CD14-positive monocyte (primary cell): ENCODE results near the gene RHOBTB3. TPM values are rescaled to one million over a fixed set of nuclear protein-coding genes. Genes with fewer than 3 reads are reported as not detected.

Source experiments
- DNase-seq, 3 donors: peaks; one replicate each; pipeline ENCODE4 v3.0.0-alpha.2; 2011 to 2022
- H2AFZ ChIP-seq: 2 replicates; pipeline ENCODE4 v1.6.0; 2012; ENCODE audit warnings: mild to moderate bottlenecking, low read depth, low read length, inconsistent platforms; ENCODE audit not compliant: insufficient read depth, poor library complexity, severe bottlenecking
- H3K27ac ChIP-seq, 2 donors: 1 replicate in 1 of 2; 2 replicates in 1 of 2; pipeline ENCODE4 v1.5.1; 2012 to 2013; ENCODE audit warnings: low read length in 2 of 2, control low read depth in 1 of 2, inconsistent platforms in 1 of 2, low read depth in 1 of 2, mild to moderate bottlenecking in 1 of 2
- H3K27me3 ChIP-seq, 2 donors: one replicate each; pipeline versions ENCODE4 v1.6.0 to v1.6.1; 2011 to 2013; ENCODE audit warnings: low read length in 2 of 2; ENCODE audit not compliant: control insufficient read depth in 2 of 2, insufficient read depth in 2 of 2
- H3K36me3 ChIP-seq, 2 donors: replicated peaks in 1 of 2; 1 replicate in 1 of 2; 2 replicates in 1 of 2; pipeline versions ENCODE4 v1.5.1 to v1.6.1; 2012 to 2013; ENCODE audit warnings: low read length in 2 of 2, control low read depth in 1 of 2, inconsistent platforms in 1 of 2, mild to moderate bottlenecking in 1 of 2; ENCODE audit not compliant: insufficient read depth in 2 of 2, control insufficient read depth in 1 of 2
- H3K4me1 ChIP-seq, 2 donors: 1 replicate in 1 of 2; 2 replicates in 1 of 2; pipeline versions ENCODE4 v1.5.1 to v1.6.1; 2012 to 2013; ENCODE audit warnings: low read length in 2 of 2, control low read depth in 1 of 2, inconsistent platforms in 1 of 2, mild to moderate bottlenecking in 1 of 2, moderate library complexity in 1 of 2; ENCODE audit not compliant: insufficient read depth in 2 of 2, control insufficient read depth in 1 of 2
- H3K4me2 ChIP-seq: replicated peaks from 2 replicates; pipeline ENCODE3; 2012; ENCODE audit warnings: low read length, moderate library complexity, mild to moderate bottlenecking; ENCODE audit not compliant: poor library complexity, severe bottlenecking; ENCODE audit errors: extremely low read depth
- H3K4me3 ChIP-seq, 3 experiments: fragments of 200-600 bp in 1 of 3; sonication (generic) in 1 of 3; replicated peaks in 1 of 3; 1 replicate in 2 of 3; 2 replicates in 1 of 3; pipeline ENCODE4 v1.5.1; 2011 to 2013; ENCODE audit warnings: low read length in 3 of 3, mild to moderate bottlenecking in 3 of 3, control low read depth in 2 of 3, low read depth in 2 of 3, inconsistent platforms in 1 of 3, moderate library complexity in 1 of 3
- H3K79me2 ChIP-seq: 2 replicates; pipeline ENCODE4 v1.6.0; 2012; ENCODE audit warnings: mild to moderate bottlenecking, control low read depth, inconsistent platforms, low read length, moderate library complexity; ENCODE audit not compliant: insufficient read depth
- H3K9ac ChIP-seq: 2 replicates; pipeline ENCODE4 v1.6.0; 2017; ENCODE audit warnings: low read length, mild to moderate bottlenecking; ENCODE audit not compliant: insufficient read depth, poor library complexity, severe bottlenecking
- H3K9me3 ChIP-seq, 2 donors: replicated peaks in 1 of 2; 1 replicate in 1 of 2; 2 replicates in 1 of 2; pipeline versions ENCODE4 v1.5.1 to v1.6.1; 2012 to 2013; ENCODE audit warnings: low read length in 2 of 2, control low read depth in 1 of 2; ENCODE audit not compliant: control insufficient read depth in 1 of 2, insufficient read depth in 1 of 2
- H4K20me1 ChIP-seq: 2 replicates; pipeline ENCODE4 v1.6.0; 2012; ENCODE audit warnings: mild to moderate bottlenecking, low read length, control low read depth, moderate library complexity; ENCODE audit not compliant: insufficient read depth
- H3K27ac Mint-ChIP-seq, 7 donors: one replicate each; pipeline ENCODE4 v1.8.0; 2020; ENCODE audit warnings: mild to moderate bottlenecking in 7 of 7, mixed read lengths in 7 of 7, moderate library complexity in 6 of 7, inconsistent platforms in 2 of 7
- H3K27me3 Mint-ChIP-seq, 3 donors: one replicate each; pipeline ENCODE4 v1.8.0; 2021 to 2022; ENCODE audit warnings: low read depth in 3 of 3, mild to moderate bottlenecking in 3 of 3, mixed read lengths in 3 of 3, moderate library complexity in 3 of 3, inconsistent platforms in 1 of 3
- H3K36me3 Mint-ChIP-seq, 2 donors: one replicate each; pipeline ENCODE4 v1.8.0; 2020; ENCODE audit warnings: mixed read lengths in 2 of 2, inconsistent platforms in 1 of 2, mild to moderate bottlenecking in 1 of 2
- H3K4me1 Mint-ChIP-seq: one replicate; pipeline ENCODE4 v1.8.0; 2020; ENCODE audit warnings: mild to moderate bottlenecking, mixed read lengths
- H3K4me3 Mint-ChIP-seq, 2 donors: one replicate each; pipeline ENCODE4 v1.8.0; 2020; ENCODE audit warnings: mild to moderate bottlenecking in 2 of 2, mixed read lengths in 2 of 2, moderate library complexity in 1 of 2
- H3K9me3 Mint-ChIP-seq, 7 donors: one replicate each; pipeline ENCODE4 v1.8.0; 2020 to 2022; ENCODE audit warnings: mixed read lengths in 7 of 7, mild to moderate bottlenecking in 6 of 7, moderate library complexity in 6 of 7, inconsistent platforms in 2 of 7
- CTCF ChIP-seq: fragments of 200-600 bp; IDR thresholded peaks from one replicate; pipeline ENCODE4 v1.8.0; 2022; ENCODE audit warnings: antibody characterized with exemption, mild to moderate bottlenecking
- WGBS: methylation state at CpG from one replicate; pipeline ENCODE4 v1.1.5; 2013; ENCODE audit warnings: missing lambda C conversion rate; ENCODE audit not compliant: insufficient coverage; 5-methylcytosine and 5-hydroxymethylcytosine counted together
- intact Hi-C, 2 donors: fragments of 100-400 bp; cut with micrococcal nuclease; formaldehyde crosslinking; loops; one replicate each; pipeline versions ENCODE4 v1.15.0 to v1.15.1; 2023
- polyA plus RNA-seq, 3 donors: library from polyadenylated mRNA; depleted of rRNA in 1 of 3; unstranded in 2 of 3; stranded (reverse) in 1 of 3; fragments of 300-500 nt in 2 of 3; fragments of >200 nt in 1 of 3; fragmentation: Illumina TruSeq in 2 of 3; gene quantifications; 1 replicate in 2 of 3; 2 replicates in 1 of 3; pipeline ENCODE4 v1.2.3, GENCODE V29; 2012 to 2021

RHOBTB3 gene
- polyA plus RNA-seq, 3 donors = 0.41 to 1.5 (median 0.63) TPM

DNA sequence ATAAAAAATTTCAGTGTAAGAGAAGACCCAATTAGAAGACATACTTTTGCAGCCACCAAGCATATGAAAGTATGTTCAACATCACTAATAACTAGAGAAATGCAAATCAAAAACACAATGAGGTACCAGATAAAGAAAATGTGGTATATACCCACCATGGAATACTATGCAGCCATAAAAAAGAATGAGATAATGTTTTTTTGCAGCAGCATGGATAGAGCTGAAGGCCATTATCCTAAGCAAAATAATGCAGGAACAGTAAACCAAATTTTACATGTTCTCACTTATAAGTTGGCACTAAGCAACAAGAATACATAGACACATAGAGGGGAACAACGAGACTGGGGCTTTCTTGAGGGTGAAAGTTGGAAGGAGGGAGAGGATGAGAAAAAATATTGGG lies 41.5 kb upstream of the RHOBTB3 start:
- no peak overlapping the region for H3K27ac ChIP-seq
- H3K9me3 Mint-ChIP-seq = peaks cover 0 to 5% (median 0%) of the 10 kb centered on the region in 7 donors
- H3K27me3 Mint-ChIP-seq = no peaks in the 10 kb centered on the region
- H3K4me3 Mint-ChIP-seq = no peak overlapping the region
- H3K9me3 ChIP-seq = no peaks in the 10 kb centered on the region
- peaks cover 0 to 1% of the 10 kb centered on the region in 2 donors for H3K36me3 Mint-ChIP-seq
- no CpG with 5 or more reads among the region's 1 CpG for WGBS
- no peaks in the 10 kb centered on the region for H3K79me2 ChIP-seq
- H3K9ac ChIP-seq = no peak overlapping the region
- no peaks in the 10 kb centered on the region for H3K27me3 ChIP-seq
- H4K20me1 ChIP-seq = no peaks in the 10 kb centered on the region
- TF ChIP-seq CTCF = no peak
- no peak overlapping the region for H3K4me2 ChIP-seq
- no peaks in the 10 kb centered on the region for H3K4me1 Mint-ChIP-seq
- no peak overlapping the region for H3K4me3 ChIP-seq
- no peaks in the 10 kb centered on the region for H3K4me1 ChIP-seq
- DNase-seq = no peak
- H2AFZ ChIP-seq = no peak overlapping the region
- intact Hi-C loops = no loop called here
- no peak overlapping the region for H3K27ac Mint-ChIP-seq
- H3K36me3 ChIP-seq = no peaks in the 10 kb centered on the region

- no peak for TF ChIP-seq CTCF
- Histone ChIP-seq H3K9ac (no peak overlapping the region), H3K4me3 (no peak overlapping the region), H2AFZ (no peak overlapping the region), H3K9me3 (no peaks in the 10 kb centered on the region), H3K4me1 (no peaks in the 10 kb centered on the region), H3K79me2 (no peaks in the 10 kb centered on the region), H4K20me1 (no peaks in the 10 kb centered on the region), H3K27ac (no peak overlapping the region), H3K27me3 (no peaks in the 10 kb centered on the region), H3K36me3 (no peaks in the 10 kb centered on the region), H3K4me2 (no peak overlapping the region)
- Mint-ChIP-seq H3K4me1 (no peaks in the 10 kb centered on the region), H3K9me3 (peaks cover 0 to 5% (median 0%) of the 10 kb centered on the region in 7 donors), H3K27me3 (no peaks in the 10 kb centered on the region), H3K4me3 (no peak overlapping the region), H3K36me3 (peaks cover 0 to 1% of the 10 kb centered on the region in 2 donors), H3K27ac (no peak overlapping the region)
- intact Hi-C loops = no loop called here
- DNase-seq = no peak
These were observed 40.8 kb upstream of the RHOBTB3 start for GRCh38 chr5:95690333-95690732.
